Measurements from ENCODE around the gene CRCP.

- TF ChIP-seq CTCF (IDR thresholded peaks at IDR 0.05; ENCODE audit: insufficient read depth, low read length) (no peak), REST (IDR thresholded peaks at IDR 0.05; ENCODE audit: insufficient replicate concordance, low read depth) (no peak)
Observed at GRCh38 chr7:66153691-66154090, 39.0 kb downstream of the CRCP start.
